ENCODE results near the gene AP4S1.

Gene AP4S1

GRCh38 chr14:31070431-31070830 is 45.0 kb downstream of the AP4S1 start:
- TF ChIP-seq, protein P1, sequence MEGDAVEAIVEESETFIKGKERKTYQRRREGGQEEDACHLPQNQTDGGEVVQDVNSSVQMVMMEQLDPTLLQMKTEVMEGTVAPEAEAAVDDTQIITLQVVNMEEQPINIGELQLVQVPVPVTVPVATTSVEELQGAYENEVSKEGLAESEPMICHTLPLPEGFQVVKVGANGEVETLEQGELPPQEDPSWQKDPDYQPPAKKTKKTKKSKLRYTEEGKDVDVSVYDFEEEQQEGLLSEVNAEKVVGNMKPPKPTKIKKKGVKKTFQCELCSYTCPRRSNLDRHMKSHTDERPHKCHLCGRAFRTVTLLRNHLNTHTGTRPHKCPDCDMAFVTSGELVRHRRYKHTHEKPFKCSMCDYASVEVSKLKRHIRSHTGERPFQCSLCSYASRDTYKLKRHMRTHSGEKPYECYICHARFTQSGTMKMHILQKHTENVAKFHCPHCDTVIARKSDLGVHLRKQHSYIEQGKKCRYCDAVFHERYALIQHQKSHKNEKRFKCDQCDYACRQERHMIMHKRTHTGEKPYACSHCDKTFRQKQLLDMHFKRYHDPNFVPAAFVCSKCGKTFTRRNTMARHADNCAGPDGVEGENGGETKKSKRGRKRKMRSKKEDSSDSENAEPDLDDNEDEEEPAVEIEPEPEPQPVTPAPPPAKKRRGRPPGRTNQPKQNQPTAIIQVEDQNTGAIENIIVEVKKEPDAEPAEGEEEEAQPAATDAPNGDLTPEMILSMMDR (conservative IDR thresholded peaks at IDR 0.05; ENCODE audit: low read depth, low read length): no peak
- peak; percentile 23 for DNase-seq (ENCODE audit: low read depth)
- H3K4me3 ChIP-seq (ENCODE audit: low read length): no peak overlapping the region

DNA sequence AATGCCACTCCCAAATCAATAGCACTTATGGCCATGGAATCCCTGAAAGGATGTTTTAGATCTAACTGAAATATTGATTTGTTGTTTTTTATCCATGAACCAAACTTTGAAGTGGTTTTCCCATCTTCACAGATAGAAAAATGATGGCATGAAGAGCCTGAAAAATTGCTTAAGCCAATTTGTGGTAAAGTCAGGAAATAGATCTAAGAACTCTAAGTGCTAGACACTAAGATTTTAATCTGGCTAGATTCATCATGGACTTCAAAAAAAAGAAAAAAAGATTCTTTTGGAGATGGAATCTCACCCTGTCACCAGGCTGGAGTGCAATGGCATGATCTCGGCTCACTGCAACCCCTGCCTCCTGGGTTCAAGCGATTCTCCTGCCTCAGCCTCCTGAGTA is 45.7 kb downstream of the AP4S1 start:
- H3K4me3 ChIP-seq (ENCODE audit: low read length): no peak overlapping the region
- DNase-seq (ENCODE audit: low read depth): no peak
- TF ChIP-seq, protein P1 (conservative IDR thresholded peaks at IDR 0.05; ENCODE audit: low read depth, low read length): no peak

DNA sequence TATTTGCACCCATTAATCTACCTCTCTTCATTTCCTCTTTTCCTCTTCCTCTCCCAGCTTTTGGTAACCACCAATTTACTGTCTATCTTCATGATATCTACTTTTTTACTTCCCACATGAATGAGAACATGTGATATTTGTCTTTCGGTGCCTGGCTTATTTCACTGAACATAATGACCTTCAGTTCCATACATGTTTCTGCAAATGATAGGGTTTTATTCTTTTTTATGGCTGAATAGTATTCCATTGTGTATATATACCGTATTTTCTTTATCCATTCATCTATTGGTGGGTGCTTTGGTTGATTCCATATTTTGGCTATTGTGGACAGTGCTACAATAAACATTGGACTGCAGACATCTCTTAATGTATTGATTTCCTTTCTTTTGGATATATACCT is 49.7 kb downstream of the AP4S1 start:
- TF ChIP-seq, protein P1 (conservative IDR thresholded peaks at IDR 0.05; ENCODE audit: low read depth, low read length): no peak
- DNase-seq (ENCODE audit: low read depth): no peak
- no peak overlapping the region for H3K4me3 ChIP-seq (ENCODE audit: low read length)

DNA sequence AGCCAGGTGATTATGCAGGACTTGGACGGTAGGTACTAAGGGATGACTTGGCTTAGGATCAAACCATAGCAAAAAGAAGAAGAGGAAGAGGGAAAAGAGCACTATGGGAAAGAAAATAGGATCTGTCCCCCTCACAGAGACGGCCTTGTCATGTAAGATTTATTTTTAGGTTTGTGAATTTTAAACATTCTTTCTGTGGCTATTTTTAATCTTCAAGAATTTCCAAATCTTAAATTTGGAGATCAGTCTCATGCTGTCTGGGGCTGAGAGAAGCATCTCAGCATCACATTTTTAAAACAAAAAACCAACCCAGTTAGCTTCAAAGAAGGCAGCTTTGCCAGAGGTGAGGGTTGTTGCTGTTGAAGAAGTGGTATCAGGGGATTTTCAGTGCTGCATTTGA is 53.3 kb downstream of the AP4S1 start:
- TF ChIP-seq, protein P1 (conservative IDR thresholded peaks at IDR 0.05; ENCODE audit: low read depth, low read length): no peak
- H3K4me3 ChIP-seq (ENCODE audit: low read length): no peak overlapping the region
- no peak for DNase-seq (ENCODE audit: low read depth)

GRCh38 chr14:31080056-31080455 is 54.6 kb downstream of the AP4S1 start:
- DNase-seq (ENCODE audit: low read depth): no peak
- no peak overlapping the region for H3K4me3 ChIP-seq (ENCODE audit: low read length)
- TF ChIP-seq, protein P1 (conservative IDR thresholded peaks at IDR 0.05; ENCODE audit: low read depth, low read length): no peak

GRCh38 chr14:31080484-31080883 is 55.0 kb downstream of the AP4S1 start:
- TF ChIP-seq, protein P1 (conservative IDR thresholded peaks at IDR 0.05; ENCODE audit: low read depth, low read length): no peak
- no peak for DNase-seq (ENCODE audit: low read depth)
- H3K4me3 ChIP-seq (ENCODE audit: low read length): no peak overlapping the region

DNA sequence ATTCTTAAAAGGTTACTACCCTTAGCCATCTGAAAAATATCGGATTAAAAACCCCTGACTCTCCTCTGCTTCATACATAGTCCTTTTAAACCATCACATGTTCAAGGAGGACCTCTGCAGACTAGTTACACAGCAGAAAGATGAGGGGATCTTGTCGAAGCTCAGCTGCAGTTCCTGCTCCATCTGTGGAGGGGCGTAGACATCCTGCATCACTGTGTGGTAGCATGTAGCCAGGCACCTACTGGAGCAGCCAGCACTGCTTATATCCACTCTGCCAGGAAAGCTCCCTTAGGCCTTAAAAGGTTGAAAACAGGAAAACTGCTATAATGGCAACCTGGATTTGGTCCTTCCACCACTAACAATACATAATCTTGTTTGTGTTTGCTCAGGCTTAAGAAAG is 58.3 kb downstream of the AP4S1 start:
- no peak for DNase-seq (ENCODE audit: low read depth)

More for the DNA sequence above, 58.3 kb downstream of the AP4S1 start:
- TF ChIP-seq, protein P1 (conservative IDR thresholded peaks at IDR 0.05; ENCODE audit: low read depth, low read length): no peak
- no peak overlapping the region for H3K4me3 ChIP-seq (ENCODE audit: low read length)

All from retinal pigment epithelial cell (primary cell).